Measurements from ENCODE around the gene MYH9.
"Not testable (repeated sequence)": the region's sequence is repeated elsewhere in the genome, so short reads cannot be mapped to it uniquely, and the experiment has no call there.

The MYH9 gene

DNA sequence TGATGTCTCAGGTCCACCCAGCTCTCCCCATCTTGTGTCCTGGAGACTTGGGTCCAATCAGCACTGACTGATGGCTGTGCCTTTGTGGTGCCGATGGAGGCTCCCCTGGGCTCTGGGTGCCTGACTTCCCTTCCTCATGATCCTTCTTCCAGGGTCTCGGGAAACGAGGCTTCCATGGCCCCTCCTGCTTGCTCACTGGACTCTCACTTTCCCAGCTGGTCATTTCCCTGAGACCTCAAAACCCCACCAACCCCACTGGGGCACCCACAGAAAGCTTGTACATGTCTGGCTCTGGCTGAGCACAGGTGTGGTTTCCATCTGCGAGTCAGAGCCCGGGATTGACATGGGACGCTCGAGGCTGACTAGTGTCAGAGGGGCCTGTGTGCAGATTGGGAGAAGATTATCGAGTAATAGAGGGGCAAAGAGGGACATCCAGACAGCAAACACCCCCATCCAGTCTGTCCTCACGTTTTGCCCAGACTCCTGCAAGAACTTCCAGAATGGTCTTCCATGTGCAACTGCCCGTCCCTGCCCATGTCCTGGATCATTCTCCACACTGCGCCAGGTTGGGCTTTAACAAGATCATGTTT, 119.8 kb downstream of the MYH9 start:
- TF ChIP-seq, protein P1, sequence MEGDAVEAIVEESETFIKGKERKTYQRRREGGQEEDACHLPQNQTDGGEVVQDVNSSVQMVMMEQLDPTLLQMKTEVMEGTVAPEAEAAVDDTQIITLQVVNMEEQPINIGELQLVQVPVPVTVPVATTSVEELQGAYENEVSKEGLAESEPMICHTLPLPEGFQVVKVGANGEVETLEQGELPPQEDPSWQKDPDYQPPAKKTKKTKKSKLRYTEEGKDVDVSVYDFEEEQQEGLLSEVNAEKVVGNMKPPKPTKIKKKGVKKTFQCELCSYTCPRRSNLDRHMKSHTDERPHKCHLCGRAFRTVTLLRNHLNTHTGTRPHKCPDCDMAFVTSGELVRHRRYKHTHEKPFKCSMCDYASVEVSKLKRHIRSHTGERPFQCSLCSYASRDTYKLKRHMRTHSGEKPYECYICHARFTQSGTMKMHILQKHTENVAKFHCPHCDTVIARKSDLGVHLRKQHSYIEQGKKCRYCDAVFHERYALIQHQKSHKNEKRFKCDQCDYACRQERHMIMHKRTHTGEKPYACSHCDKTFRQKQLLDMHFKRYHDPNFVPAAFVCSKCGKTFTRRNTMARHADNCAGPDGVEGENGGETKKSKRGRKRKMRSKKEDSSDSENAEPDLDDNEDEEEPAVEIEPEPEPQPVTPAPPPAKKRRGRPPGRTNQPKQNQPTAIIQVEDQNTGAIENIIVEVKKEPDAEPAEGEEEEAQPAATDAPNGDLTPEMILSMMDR (IDR thresholded peaks at IDR 0.05; ENCODE audit: poor library complexity, severe bottlenecking) = no peak
- ATAC-seq (ENCODE audit: low read depth) (0 out of 3 replicates have a peak, but pooled peaks have one; percentile 11), DNase-seq (ENCODE audit: low spot score) (peak; percentile 29)
- Histone ChIP-seq H3K36me3 (ENCODE audit: low read depth) (no peaks in the 10 kb centered on the region), H3K9me3 (ENCODE audit: severe bottlenecking) (no peaks in the 10 kb centered on the region), H3K27ac (ENCODE audit: poor library complexity, severe bottlenecking) (no peak overlapping the region), H3K4me3 (ENCODE audit: severe bottlenecking) (no peak overlapping the region), H3K27me3 (ENCODE audit: insufficient read depth, poor library complexity, severe bottlenecking) (no peaks in the 10 kb centered on the region), H3K4me1 (ENCODE audit: insufficient read depth, poor library complexity, severe bottlenecking) (no peaks in the 10 kb centered on the region)

DNA sequence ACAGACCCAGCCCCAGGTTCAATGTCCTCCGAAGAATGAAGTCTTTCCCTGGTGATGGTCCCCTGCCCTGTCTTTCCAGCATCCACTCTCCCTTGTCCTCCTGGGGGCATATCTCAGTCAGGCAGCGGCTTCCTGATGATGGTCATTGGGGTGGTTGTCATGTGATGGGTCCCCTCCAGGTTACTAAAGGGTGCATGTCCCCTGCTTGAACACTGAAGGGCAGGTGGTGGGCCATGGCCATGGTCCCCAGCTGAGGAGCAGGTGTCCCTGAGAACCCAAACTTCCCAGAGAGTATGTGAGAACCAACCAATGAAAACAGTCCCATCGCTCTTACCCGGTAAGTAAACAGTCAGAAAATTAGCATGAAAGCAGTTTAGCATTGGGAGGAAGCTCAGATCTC, 120.7 kb downstream of the MYH9 start:
- Histone ChIP-seq H3K36me3 (ENCODE audit: low read depth) (no peaks in the 10 kb centered on the region), H3K9me3 (ENCODE audit: severe bottlenecking) (no peaks in the 10 kb centered on the region), H3K4me3 (ENCODE audit: severe bottlenecking) (no peak overlapping the region), H3K27me3 (ENCODE audit: insufficient read depth, poor library complexity, severe bottlenecking) (no peaks in the 10 kb centered on the region), H3K27ac (ENCODE audit: poor library complexity, severe bottlenecking) (no peak overlapping the region), H3K4me1 (ENCODE audit: insufficient read depth, poor library complexity, severe bottlenecking) (no peaks in the 10 kb centered on the region)
- ATAC-seq (ENCODE audit: low read depth) (no peak), DNase-seq (ENCODE audit: low spot score) (peak; percentile 10)
- TF ChIP-seq, protein P1 (IDR thresholded peaks at IDR 0.05; ENCODE audit: poor library complexity, severe bottlenecking) = no peak

DNA sequence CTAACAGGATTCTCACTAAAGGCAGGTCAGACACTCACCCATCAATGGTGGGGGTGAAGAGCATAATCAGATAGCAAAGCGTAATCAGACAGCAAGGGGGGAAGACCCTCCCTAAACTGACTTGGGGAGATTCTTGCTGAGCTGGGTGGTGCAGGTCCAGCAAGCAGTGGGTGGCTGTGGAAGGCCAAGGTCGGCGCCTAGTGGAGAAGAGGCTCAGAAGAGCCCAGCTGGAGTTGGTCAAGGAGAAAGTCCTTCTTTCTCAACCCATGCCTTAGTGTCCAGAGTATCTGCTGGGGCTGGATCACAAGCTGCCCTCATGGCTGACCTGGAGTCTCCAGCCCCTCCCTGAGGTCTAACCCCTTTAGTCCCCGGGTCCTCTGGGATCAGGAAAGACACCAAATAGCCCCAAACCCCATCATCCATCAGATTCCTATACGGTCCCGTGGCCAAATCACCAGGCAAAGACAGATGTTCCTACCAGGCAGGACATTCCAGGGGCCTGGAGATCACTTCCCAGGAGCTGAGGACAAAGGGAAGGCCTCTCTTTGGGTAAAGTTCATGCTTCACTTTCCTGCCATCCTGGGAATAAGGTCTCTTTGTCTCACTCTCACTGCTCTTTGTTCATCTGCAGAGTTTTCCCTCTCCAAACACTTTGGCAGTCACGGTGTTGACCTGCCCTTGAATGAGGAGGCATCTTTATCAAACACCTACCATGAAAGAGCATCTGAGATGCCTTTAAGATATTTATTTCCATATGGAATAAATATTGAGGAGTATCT, 123.7 kb downstream of the MYH9 start:
- H3K9me3 ChIP-seq (ENCODE audit: severe bottlenecking); H3K27me3 ChIP-seq (ENCODE audit: insufficient read depth, poor library complexity, severe bottlenecking); H3K36me3 ChIP-seq (ENCODE audit: low read depth); H3K27ac ChIP-seq (ENCODE audit: poor library complexity, severe bottlenecking); H3K4me1 ChIP-seq (ENCODE audit: insufficient read depth, poor library complexity, severe bottlenecking); H3K4me3 ChIP-seq (ENCODE audit: severe bottlenecking); ATAC-seq (ENCODE audit: low read depth): not testable (repeated sequence)
- DNase-seq (ENCODE audit: low spot score) = peak; percentile 15

DNA sequence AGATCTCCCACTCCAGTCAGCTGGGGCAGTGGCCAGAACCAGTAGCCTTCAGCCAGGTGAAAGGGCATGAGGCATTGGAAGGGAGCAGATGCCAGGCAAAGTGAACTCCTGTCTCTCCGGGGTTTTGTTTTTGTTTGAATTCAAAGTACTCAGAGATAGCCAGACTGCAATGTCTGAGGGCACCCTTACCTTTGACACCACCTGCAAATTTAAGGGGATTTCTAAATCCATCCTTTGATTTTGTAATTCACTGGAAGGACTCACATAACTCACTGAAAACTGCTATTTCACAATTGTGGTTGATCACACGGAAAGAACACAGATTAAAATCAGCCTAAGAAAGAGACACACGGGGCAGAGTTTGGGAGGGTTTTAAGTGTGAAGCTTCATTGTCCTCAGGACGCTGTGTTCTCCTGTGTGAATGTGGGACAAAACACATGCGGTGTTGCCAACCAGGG, 124.5 kb downstream of the MYH9 start:
- not testable (repeated sequence) for DNase-seq (ENCODE audit: low spot score); H3K4me1 ChIP-seq (ENCODE audit: insufficient read depth, poor library complexity, severe bottlenecking); H3K9me3 ChIP-seq (ENCODE audit: severe bottlenecking); H3K27ac ChIP-seq (ENCODE audit: poor library complexity, severe bottlenecking); ATAC-seq (ENCODE audit: low read depth); H3K27me3 ChIP-seq (ENCODE audit: insufficient read depth, poor library complexity, severe bottlenecking); H3K4me3 ChIP-seq (ENCODE audit: severe bottlenecking); H3K36me3 ChIP-seq (ENCODE audit: low read depth)

DNA sequence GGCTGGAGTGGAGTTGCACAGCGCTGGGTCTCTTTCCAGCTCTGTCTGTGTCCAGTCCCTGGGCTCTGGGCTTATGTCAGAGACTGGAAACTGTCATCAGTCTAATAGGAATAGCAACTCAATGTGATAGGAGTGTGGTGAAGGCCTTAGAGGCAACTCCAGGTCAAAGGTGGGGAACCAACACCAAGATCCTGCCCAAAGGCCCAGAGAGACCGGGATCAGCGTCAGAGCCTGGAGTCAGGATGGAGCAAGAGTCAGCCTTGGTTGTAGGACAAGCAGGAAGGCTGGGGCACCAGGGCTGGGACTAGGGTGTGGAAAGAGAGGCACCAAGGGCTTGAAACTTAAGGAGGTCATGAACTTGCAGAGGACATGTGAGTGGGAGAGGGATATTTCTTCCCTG, 125.5 kb downstream of the MYH9 start:
- H3K36me3 ChIP-seq (ENCODE audit: low read depth); DNase-seq (ENCODE audit: low spot score); H3K4me3 ChIP-seq (ENCODE audit: severe bottlenecking); ATAC-seq (ENCODE audit: low read depth); H3K9me3 ChIP-seq (ENCODE audit: severe bottlenecking); H3K27ac ChIP-seq (ENCODE audit: poor library complexity, severe bottlenecking); H3K4me1 ChIP-seq (ENCODE audit: insufficient read depth, poor library complexity, severe bottlenecking); H3K27me3 ChIP-seq (ENCODE audit: insufficient read depth, poor library complexity, severe bottlenecking): not testable (repeated sequence)

DNA sequence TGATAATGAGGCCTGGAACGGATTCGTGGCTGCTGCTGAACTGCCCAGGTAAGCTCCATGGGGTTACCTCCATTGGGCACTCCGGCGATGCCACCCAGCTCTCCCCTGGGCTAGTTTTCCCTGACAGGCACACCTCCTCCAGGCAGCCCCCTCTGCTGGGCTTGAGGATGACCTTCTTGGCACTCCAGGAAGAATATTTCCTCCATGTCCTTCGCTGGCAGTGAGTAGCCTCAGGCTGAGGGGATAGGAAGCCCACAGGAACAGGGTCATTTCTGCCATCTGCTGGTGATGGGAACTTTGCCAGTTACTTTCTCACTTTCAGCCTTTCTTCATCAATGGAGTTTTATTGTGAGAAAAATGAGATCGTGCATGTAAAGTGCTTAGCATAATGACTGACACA, 126.1 kb downstream of the MYH9 start:
- ATAC-seq (ENCODE audit: low read depth); H3K9me3 ChIP-seq (ENCODE audit: severe bottlenecking); H3K4me1 ChIP-seq (ENCODE audit: insufficient read depth, poor library complexity, severe bottlenecking); DNase-seq (ENCODE audit: low spot score); H3K4me3 ChIP-seq (ENCODE audit: severe bottlenecking); H3K27ac ChIP-seq (ENCODE audit: poor library complexity, severe bottlenecking); H3K36me3 ChIP-seq (ENCODE audit: low read depth); H3K27me3 ChIP-seq (ENCODE audit: insufficient read depth, poor library complexity, severe bottlenecking): not testable (repeated sequence)
